ENCODE results near the gene ETFB. TPM values are rescaled to one million over a fixed set of nuclear protein-coding genes. Genes with fewer than 3 reads are reported as not detected.

The ETFB gene
- total and polyA plus RNA-seq, 10 of the 15 experiments (the other 5 are each of a cell fraction or from before 2014, with no cell fraction given), result 15.1 to 166 (median 87.8) TPM

DNA sequence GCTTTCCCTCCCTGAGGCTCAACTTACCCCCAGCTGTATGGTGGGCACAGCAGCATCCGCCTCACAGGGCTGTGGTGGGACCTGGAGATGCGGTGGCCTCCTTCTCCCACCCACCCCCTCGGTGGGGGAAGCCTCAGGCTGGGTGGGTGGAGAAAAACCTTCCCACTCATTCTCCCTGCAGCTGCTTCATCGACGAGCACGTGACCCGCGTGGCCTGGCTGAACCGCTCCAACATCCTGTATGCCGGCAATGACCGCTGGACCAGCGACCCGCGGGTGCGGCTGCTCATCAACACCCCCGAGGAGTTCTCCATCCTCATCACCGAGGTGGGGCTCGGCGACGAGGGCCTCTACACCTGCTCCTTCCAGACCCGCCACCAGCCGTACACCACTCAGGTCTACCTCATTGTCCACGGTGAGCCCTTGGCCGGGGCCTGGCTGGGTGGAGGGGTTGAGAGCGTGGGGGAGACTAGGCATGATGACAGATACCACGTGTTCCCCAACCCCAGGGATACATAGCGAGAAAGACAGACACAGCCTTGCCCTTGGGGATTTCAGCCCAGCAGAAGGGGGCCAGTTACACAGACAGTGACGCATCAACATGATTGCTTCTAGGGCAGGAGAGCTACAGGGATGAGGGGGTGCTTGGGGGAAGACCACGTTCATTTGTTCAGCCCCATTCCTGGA, 42.6 kb downstream of the ETFB start:
- no peak for DNase-seq (ENCODE audit: low read depth, low spot score)
- FAIRE-seq, result no peak
- TF ChIP-seq CREM (IDR thresholded peaks at IDR 0.05; ENCODE audit: low read depth), result no peak
- no peak for TF ChIP-seq PML (IDR thresholded peaks at IDR 0.05; ENCODE audit: low read length)
- TF ChIP-seq ZNF384 (IDR thresholded peaks at IDR 0.05; ENCODE audit: borderline replicate concordance, low read depth, low read length), result no peak
- no peak for TF ChIP-seq NFXL1 (IDR thresholded peaks at IDR 0.05; ENCODE audit: borderline replicate concordance)
- TF ChIP-seq, protein P1, sequence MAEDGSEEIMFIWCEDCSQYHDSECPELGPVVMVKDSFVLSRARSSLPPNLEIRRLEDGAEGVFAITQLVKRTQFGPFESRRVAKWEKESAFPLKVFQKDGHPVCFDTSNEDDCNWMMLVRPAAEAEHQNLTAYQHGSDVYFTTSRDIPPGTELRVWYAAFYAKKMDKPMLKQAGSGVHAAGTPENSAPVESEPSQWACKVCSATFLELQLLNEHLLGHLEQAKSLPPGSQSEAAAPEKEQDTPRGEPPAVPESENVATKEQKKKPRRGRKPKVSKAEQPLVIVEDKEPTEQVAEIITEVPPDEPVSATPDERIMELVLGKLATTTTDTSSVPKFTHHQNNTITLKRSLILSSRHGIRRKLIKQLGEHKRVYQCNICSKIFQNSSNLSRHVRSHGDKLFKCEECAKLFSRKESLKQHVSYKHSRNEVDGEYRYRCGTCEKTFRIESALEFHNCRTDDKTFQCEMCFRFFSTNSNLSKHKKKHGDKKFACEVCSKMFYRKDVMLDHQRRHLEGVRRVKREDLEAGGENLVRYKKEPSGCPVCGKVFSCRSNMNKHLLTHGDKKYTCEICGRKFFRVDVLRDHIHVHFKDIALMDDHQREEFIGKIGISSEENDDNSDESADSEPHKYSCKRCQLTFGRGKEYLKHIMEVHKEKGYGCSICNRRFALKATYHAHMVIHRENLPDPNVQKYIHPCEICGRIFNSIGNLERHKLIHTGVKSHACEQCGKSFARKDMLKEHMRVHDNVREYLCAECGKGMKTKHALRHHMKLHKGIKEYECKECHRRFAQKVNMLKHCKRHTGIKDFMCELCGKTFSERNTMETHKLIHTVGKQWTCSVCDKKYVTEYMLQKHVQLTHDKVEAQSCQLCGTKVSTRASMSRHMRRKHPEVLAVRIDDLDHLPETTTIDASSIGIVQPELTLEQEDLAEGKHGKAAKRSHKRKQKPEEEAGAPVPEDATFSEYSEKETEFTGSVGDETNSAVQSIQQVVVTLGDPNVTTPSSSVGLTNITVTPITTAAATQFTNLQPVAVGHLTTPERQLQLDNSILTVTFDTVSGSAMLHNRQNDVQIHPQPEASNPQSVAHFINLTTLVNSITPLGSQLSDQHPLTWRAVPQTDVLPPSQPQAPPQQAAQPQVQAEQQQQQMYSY (CRISPR knock-in tag; IDR thresholded peaks at IDR 0.05), result no peak
- no peak for TF ChIP-seq BMI1 (IDR thresholded peaks at IDR 0.05; ENCODE audit: borderline replicate concordance)
- TF ChIP-seq SMAD5 (IDR thresholded peaks at IDR 0.05; ENCODE audit: low read depth), result no peak
- TF ChIP-seq TCF7 (IDR thresholded peaks at IDR 0.05; ENCODE audit: borderline replicate concordance), result no peak
- no peak for TF ChIP-seq ESRRA (IDR thresholded peaks at IDR 0.05; ENCODE audit: low read length)
- TF ChIP-seq PAX8 (IDR thresholded peaks at IDR 0.05), result no peak
- no peak for TF ChIP-seq ETV6 (conservative IDR thresholded peaks at IDR 0.05 in 1 of 2, IDR thresholded peaks at IDR 0.05 in 1 of 2; ENCODE audit: borderline replicate concordance in 1 of 2, low read depth in 1 of 2)
- intact Hi-C loops (cut with micrococcal nuclease; ENCODE audit: unreplicated experiment) (no loop called here), in situ Hi-C loops (cut with MboI) (no loop called here)
- H3K36me3 ChIP-seq (ENCODE audit: control insufficient read depth in 2 of 2, insufficient read depth in 2 of 2, low read length in 1 of 2), result no peaks in the 10 kb centered on the region
- no peaks in the 10 kb centered on the region for H3K9me3 ChIP-seq (replicated peaks; ENCODE audit: control insufficient read depth, insufficient read depth, low read length)
- BruUV-seq (replicated peaks), result no TSS peak
- H3K79me2 ChIP-seq (ENCODE audit: control insufficient read depth, insufficient read depth, low read length), result no peaks in the 10 kb centered on the region
- no peaks in the 10 kb centered on the region for H3K4me1 ChIP-seq (ENCODE audit: control insufficient read depth, insufficient read depth, low read length)
- no peak overlapping the region for H3K4me2 ChIP-seq (ENCODE audit: control insufficient read depth, insufficient read depth)
- POLR2A ChIA-PET, result no interaction called here
- H3K27me3 ChIP-seq (replicated peaks in 1 of 2; ENCODE audit: control insufficient read depth in 2 of 2, insufficient read depth in 2 of 2, low read length in 1 of 2), result no peaks in the 10 kb centered on the region; a peak in 1 of 4 replicates
- CTCF ChIA-PET, result no interaction called here
- no peak overlapping the region for H3K9ac ChIP-seq (ENCODE audit: control insufficient read depth, insufficient read depth, low read length)
- WGBS (ENCODE audit: insufficient coverage, insufficient replicate concordance, low lambda C conversion rate, missing lambda C conversion rate), result 43% methylated on average over 25 of the region's 29 CpGs
- SMC1A ChIA-PET (ENCODE audit: uncharacterized antibody, unreplicated experiment), result no interaction called here
- H3K4me3 ChIP-seq, result no peak overlapping the region
- no peak overlapping the region for H3K27ac ChIP-seq (ENCODE audit: control insufficient read depth, insufficient read depth)
- RAD21 ChIA-PET (ENCODE audit: unreplicated experiment), result no interaction called here
- no peak overlapping the region for H2AFZ ChIP-seq (ENCODE audit: control insufficient read depth, low read depth, low read length)
- H4K20me1 ChIP-seq (ENCODE audit: control insufficient read depth, insufficient read depth), result no peaks in the 10 kb centered on the region
- no peak for ATAC-seq
